ENCODE data around the gene CCNJL.

The CCNJL gene

GRCh38 chr5:160287378-160288051, 24.8 kb downstream of the CCNJL start:
- H3K27ac ChIP-seq (ENCODE audit: low read length) = peak overlapping the region; percentile 71
- H3K36me3 ChIP-seq (ENCODE audit: insufficient read depth, low read depth, low read length) = peaks cover 7% of the 10 kb centered on the region; the same call in 1 of the 2 replicates
- peaks cover 27% of the 10 kb centered on the region for H3K4me1 ChIP-seq (ENCODE audit: insufficient read depth, low read length)
- no peaks in the 10 kb centered on the region for H3K27me3 ChIP-seq (ENCODE audit: insufficient read depth, low read length)
- no peaks in the 10 kb centered on the region for H3K9me3 ChIP-seq (ENCODE audit: insufficient read depth, low read depth, low read length)
- peak overlapping the region; percentile 44; the same call in 1 of the 2 replicates for H3K4me3 ChIP-seq (ENCODE audit: low read length)
- peak overlapping the region; percentile 73; the same call in 1 of the 2 replicates for H3K9ac ChIP-seq (ENCODE audit: low read depth, low read length)

GRCh38 chr5:160286947-160287346, 25.4 kb downstream of the CCNJL start:
- Histone ChIP-seq H3K9me3 (ENCODE audit: insufficient read depth, low read depth, low read length) (no peaks in the 10 kb centered on the region), H3K4me3 (ENCODE audit: low read length) (peak overlapping the region; percentile 44; the same call in 1 of the 2 replicates), H3K27ac (ENCODE audit: low read length) (peak overlapping the region; percentile 41), H3K4me1 (ENCODE audit: insufficient read depth, low read length) (peaks cover 29% of the 10 kb centered on the region), H3K27me3 (ENCODE audit: insufficient read depth, low read length) (no peaks in the 10 kb centered on the region), H3K9ac (ENCODE audit: low read depth, low read length) (peak overlapping the region; percentile 73; the same call in 1 of the 2 replicates), H3K36me3 (ENCODE audit: insufficient read depth, low read depth, low read length) (peaks cover 7% of the 10 kb centered on the region; the same call in 1 of the 2 replicates)

GRCh38 chr5:160285316-160285715, 27.0 kb downstream of the CCNJL start:
- Histone ChIP-seq H3K27me3 (ENCODE audit: insufficient read depth, low read length) (no peaks in the 10 kb centered on the region), H3K9me3 (ENCODE audit: insufficient read depth, low read depth, low read length) (no peaks in the 10 kb centered on the region), H3K9ac (ENCODE audit: low read depth, low read length) (no peak overlapping the region), H3K4me1 (ENCODE audit: insufficient read depth, low read length) (peaks cover 41% of the 10 kb centered on the region), H3K27ac (ENCODE audit: low read length) (no peak overlapping the region), H3K4me3 (ENCODE audit: low read length) (no peak overlapping the region), H3K36me3 (ENCODE audit: insufficient read depth, low read depth, low read length) (peaks cover 15% of the 10 kb centered on the region)

GRCh38 chr5:160284291-160284873, 28.0 kb downstream of the CCNJL start:
- H3K4me3 ChIP-seq (ENCODE audit: low read length) = no peak overlapping the region
- no peak overlapping the region for H3K9ac ChIP-seq (ENCODE audit: low read depth, low read length)
- H3K27me3 ChIP-seq (ENCODE audit: insufficient read depth, low read length) = no peaks in the 10 kb centered on the region
- H3K27ac ChIP-seq (ENCODE audit: low read length) = no peak overlapping the region
- H3K36me3 ChIP-seq (ENCODE audit: insufficient read depth, low read depth, low read length) = peaks cover 24% of the 10 kb centered on the region
- no peaks in the 10 kb centered on the region for H3K9me3 ChIP-seq (ENCODE audit: insufficient read depth, low read depth, low read length)
- H3K4me1 ChIP-seq (ENCODE audit: insufficient read depth, low read length) = peaks cover 35% of the 10 kb centered on the region

GRCh38 chr5:160281275-160281674, 31.1 kb downstream of the CCNJL start:
- Histone ChIP-seq H3K4me3 (ENCODE audit: low read length) (no peak overlapping the region), H3K27me3 (ENCODE audit: insufficient read depth, low read length) (no peaks in the 10 kb centered on the region), H3K9me3 (ENCODE audit: insufficient read depth, low read depth, low read length) (no peaks in the 10 kb centered on the region), H3K36me3 (ENCODE audit: insufficient read depth, low read depth, low read length) (peaks cover 49% of the 10 kb centered on the region), H3K9ac (ENCODE audit: low read depth, low read length) (no peak overlapping the region), H3K4me1 (ENCODE audit: insufficient read depth, low read length) (peaks cover 14% of the 10 kb centered on the region; the same call in 1 of the 2 replicates), H3K27ac (ENCODE audit: low read length) (no peak overlapping the region)

- no peaks in the 10 kb centered on the region for H3K9me3 ChIP-seq (ENCODE audit: insufficient read depth, low read depth, low read length)
These were observed 31.8 kb downstream of the CCNJL start for GRCh38 chr5:160280384-160281095.

GRCh38 chr5:160278343-160278742, 34.0 kb downstream of the CCNJL start:
- Histone ChIP-seq H3K9me3 (ENCODE audit: insufficient read depth, low read depth, low read length) (no peaks in the 10 kb centered on the region), H3K9ac (ENCODE audit: low read depth, low read length) (no peak overlapping the region), H3K27me3 (ENCODE audit: insufficient read depth, low read length) (no peaks in the 10 kb centered on the region), H3K4me1 (ENCODE audit: insufficient read depth, low read length) (peaks cover 14% of the 10 kb centered on the region; the same call in 1 of the 2 replicates), H3K4me3 (ENCODE audit: low read length) (no peak overlapping the region), H3K36me3 (ENCODE audit: insufficient read depth, low read depth, low read length) (peaks cover 64% of the 10 kb centered on the region), H3K27ac (ENCODE audit: low read length) (no peak overlapping the region)

More at GRCh38 chr5:160280384-160281095, 31.8 kb downstream of the CCNJL start:
- no peak overlapping the region for H3K27ac ChIP-seq (ENCODE audit: low read length)
- peaks cover 14% of the 10 kb centered on the region; the same call in 1 of the 2 replicates for H3K4me1 ChIP-seq (ENCODE audit: insufficient read depth, low read length)
- no peak overlapping the region for H3K4me3 ChIP-seq (ENCODE audit: low read length)
- H3K27me3 ChIP-seq (ENCODE audit: insufficient read depth, low read length) = no peaks in the 10 kb centered on the region
- H3K9ac ChIP-seq (ENCODE audit: low read depth, low read length) = no peak overlapping the region
- peaks cover 56% of the 10 kb centered on the region for H3K36me3 ChIP-seq (ENCODE audit: insufficient read depth, low read depth, low read length)

GRCh38 chr5:160274483-160274931, 37.9 kb downstream of the CCNJL start:
- Histone ChIP-seq H3K27me3 (ENCODE audit: insufficient read depth, low read length) (no peaks in the 10 kb centered on the region), H3K4me3 (ENCODE audit: low read length) (no peak overlapping the region), H3K4me1 (ENCODE audit: insufficient read depth, low read length) (peaks cover 24% of the 10 kb centered on the region), H3K36me3 (ENCODE audit: insufficient read depth, low read depth, low read length) (peaks cover 64% of the 10 kb centered on the region), H3K9me3 (ENCODE audit: insufficient read depth, low read depth, low read length) (no peaks in the 10 kb centered on the region), H3K27ac (ENCODE audit: low read length) (no peak overlapping the region), H3K9ac (ENCODE audit: low read depth, low read length) (no peak overlapping the region)

- no peak overlapping the region for H3K4me3 ChIP-seq (ENCODE audit: low read length)
- peaks cover 26% of the 10 kb centered on the region for H3K4me1 ChIP-seq (ENCODE audit: insufficient read depth, low read length)
- H3K9me3 ChIP-seq (ENCODE audit: insufficient read depth, low read depth, low read length) = no peaks in the 10 kb centered on the region
- peaks cover 64% of the 10 kb centered on the region for H3K36me3 ChIP-seq (ENCODE audit: insufficient read depth, low read depth, low read length)
- H3K27ac ChIP-seq (ENCODE audit: low read length) = no peak overlapping the region
- no peak overlapping the region for H3K9ac ChIP-seq (ENCODE audit: low read depth, low read length)
- no peaks in the 10 kb centered on the region for H3K27me3 ChIP-seq (ENCODE audit: insufficient read depth, low read length)
These were observed 39.5 kb downstream of the CCNJL start for GRCh38 chr5:160272889-160273288.

GRCh38 chr5:160272264-160272663, 40.1 kb downstream of the CCNJL start:
- Histone ChIP-seq H3K9me3 (ENCODE audit: insufficient read depth, low read depth, low read length) (no peaks in the 10 kb centered on the region), H3K36me3 (ENCODE audit: insufficient read depth, low read depth, low read length) (peaks cover 62% of the 10 kb centered on the region), H3K4me1 (ENCODE audit: insufficient read depth, low read length) (peaks cover 32% of the 10 kb centered on the region), H3K27me3 (ENCODE audit: insufficient read depth, low read length) (no peaks in the 10 kb centered on the region), H3K27ac (ENCODE audit: low read length) (no peak overlapping the region), H3K9ac (ENCODE audit: low read depth, low read length) (peak overlapping the region; percentile 15; the same call in 1 of the 2 replicates), H3K4me3 (ENCODE audit: low read length) (no peak overlapping the region)

GRCh38 chr5:160271836-160272235, 40.5 kb downstream of the CCNJL start:
- Histone ChIP-seq H3K27ac (ENCODE audit: low read length) (no peak overlapping the region), H3K4me3 (ENCODE audit: low read length) (no peak overlapping the region), H3K9ac (ENCODE audit: low read depth, low read length) (peak overlapping the region; percentile 15; the same call in 1 of the 2 replicates), H3K27me3 (ENCODE audit: insufficient read depth, low read length) (no peaks in the 10 kb centered on the region), H3K36me3 (ENCODE audit: insufficient read depth, low read depth, low read length) (peaks cover 58% of the 10 kb centered on the region), H3K9me3 (ENCODE audit: insufficient read depth, low read depth, low read length) (no peaks in the 10 kb centered on the region), H3K4me1 (ENCODE audit: insufficient read depth, low read length) (peaks cover 36% of the 10 kb centered on the region)
